Neuron (in vitro differentiated cells): ENCODE data around the gene ABCB11.
"Not testable (repeated sequence)": the region's sequence is repeated elsewhere in the genome, so short reads cannot be mapped to it uniquely, and the experiment has no call there.

Experiments
- H2AFZ ChIP-seq: one replicate; pipeline ENCODE4 v1.6.1; 2013; ENCODE audit warnings: low read depth, mild to moderate bottlenecking, inconsistent platforms, low read length, moderate library complexity
- H3K27me3 ChIP-seq: one replicate; pipeline ENCODE4 v1.6.1; 2013; ENCODE audit warnings: low read length; ENCODE audit not compliant: insufficient read depth
- H3K36me3 ChIP-seq: one replicate; pipeline ENCODE4 v1.6.1; 2013; ENCODE audit warnings: low read length; ENCODE audit not compliant: insufficient read depth
- H3K4me1 ChIP-seq: one replicate; pipeline ENCODE4 v1.6.1; 2013; ENCODE audit warnings: low read length; ENCODE audit not compliant: insufficient read depth
- H3K4me3 ChIP-seq: 2 replicates; pipeline ENCODE4 v1.5.1; 2013; ENCODE audit warnings: mild to moderate bottlenecking, low read length, moderate library complexity
- H3K9me3 ChIP-seq: one replicate; pipeline ENCODE4 v1.6.1; 2013; ENCODE audit warnings: low read length

The ABCB11 gene

GRCh38 chr2:169064199-169064598, 33.1 kb upstream of the ABCB11 start:
- H3K4me1 ChIP-seq, H3K9me3 ChIP-seq, H3K4me3 ChIP-seq, H3K27me3 ChIP-seq, H3K36me3 ChIP-seq, H2AFZ ChIP-seq: not testable (repeated sequence)

DNA sequence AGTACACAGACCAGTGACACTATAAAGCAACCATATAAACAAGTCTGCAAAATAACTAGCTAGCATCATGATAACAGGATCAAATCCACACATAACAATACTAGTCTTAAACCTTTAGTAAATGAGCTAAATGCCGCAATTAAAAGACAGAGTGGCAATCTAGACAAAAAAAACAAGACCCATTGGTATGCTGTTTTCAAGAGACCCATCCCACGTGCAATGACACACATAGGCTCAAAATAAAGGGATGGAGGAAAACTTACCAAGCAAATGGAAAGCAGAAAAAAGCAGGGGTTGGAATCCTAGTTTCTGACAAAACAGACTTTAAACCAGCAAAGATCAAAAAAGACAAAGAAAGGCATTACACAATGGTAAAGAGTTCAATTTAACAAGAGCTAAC, 23.5 kb upstream of the ABCB11 start:
- not testable (repeated sequence) for H3K9me3 ChIP-seq, H3K4me3 ChIP-seq, H3K27me3 ChIP-seq, H3K36me3 ChIP-seq, H3K4me1 ChIP-seq, H2AFZ ChIP-seq

GRCh38 chr2:169050476-169051240, 19.5 kb upstream of the ABCB11 start:
- H3K9me3 ChIP-seq, result no peaks in the 10 kb centered on the region
- no peaks in the 10 kb centered on the region for H3K27me3 ChIP-seq

GRCh38 chr2:169049142-169049541, 18.0 kb upstream of the ABCB11 start:
- Histone ChIP-seq H3K4me3 (no peak overlapping the region), H3K36me3 (no peaks in the 10 kb centered on the region), H2AFZ (no peak overlapping the region), H3K4me1 (no peaks in the 10 kb centered on the region), H3K9me3 (no peaks in the 10 kb centered on the region), H3K27me3 (no peaks in the 10 kb centered on the region)

More at GRCh38 chr2:169050476-169051240, 19.5 kb upstream of the ABCB11 start:
- no peak overlapping the region for H3K4me3 ChIP-seq
- H3K36me3 ChIP-seq, result no peaks in the 10 kb centered on the region
- H2AFZ ChIP-seq, result no peak overlapping the region
- H3K4me1 ChIP-seq, result no peaks in the 10 kb centered on the region

DNA sequence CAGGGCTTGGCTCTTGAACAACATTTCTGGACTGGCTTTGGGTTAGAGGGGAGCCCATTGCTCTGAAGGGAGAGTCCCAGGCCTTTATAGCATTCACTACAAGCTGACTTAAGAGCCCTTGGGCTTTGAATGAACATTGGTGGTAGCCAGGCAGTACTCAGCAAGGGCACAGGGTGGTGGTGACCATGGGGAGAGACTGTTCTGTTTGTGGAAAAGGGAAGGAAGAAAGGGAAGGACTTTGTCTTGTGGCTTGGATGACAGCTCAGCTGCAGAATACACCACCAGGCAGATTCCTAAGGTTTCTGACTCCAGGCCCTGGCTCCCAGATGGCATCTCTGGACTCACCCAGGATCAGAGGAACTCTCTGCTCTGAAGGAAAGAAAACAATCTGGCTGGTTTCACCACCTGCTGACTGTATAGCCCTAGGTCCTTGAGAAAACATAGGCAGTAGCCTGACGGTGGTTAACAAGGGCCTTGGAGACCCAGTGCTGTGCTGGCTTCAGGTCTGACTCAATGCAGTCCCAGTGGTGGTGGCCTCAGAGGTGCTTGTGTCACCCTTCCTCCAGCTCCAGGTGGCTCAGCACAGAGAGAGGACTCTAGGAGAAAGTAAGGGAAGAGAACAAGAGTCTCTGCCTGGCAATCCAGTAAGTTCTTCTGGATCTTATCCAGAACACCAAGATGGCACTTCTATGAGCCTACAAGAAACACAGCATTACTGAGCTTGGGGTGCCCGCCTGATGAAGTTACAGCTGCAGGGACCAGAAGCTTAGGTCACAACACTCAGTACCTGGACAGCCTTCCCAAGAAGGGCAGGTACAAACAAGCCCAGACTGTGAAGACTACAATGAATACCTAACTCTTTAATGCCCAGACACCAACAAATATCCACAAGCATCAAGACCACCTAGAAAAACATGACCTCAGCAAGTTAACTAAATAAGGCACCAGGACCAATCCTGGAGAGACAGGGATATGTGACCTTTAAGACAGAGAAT, 16.4 kb upstream of the ABCB11 start:
- H3K27me3 ChIP-seq, result no peaks in the 10 kb centered on the region
- H3K9me3 ChIP-seq, result no peaks in the 10 kb centered on the region
- H3K4me1 ChIP-seq, result no peaks in the 10 kb centered on the region
- H2AFZ ChIP-seq, result no peak overlapping the region
- H3K36me3 ChIP-seq, result no peaks in the 10 kb centered on the region
- no peak overlapping the region for H3K4me3 ChIP-seq

DNA sequence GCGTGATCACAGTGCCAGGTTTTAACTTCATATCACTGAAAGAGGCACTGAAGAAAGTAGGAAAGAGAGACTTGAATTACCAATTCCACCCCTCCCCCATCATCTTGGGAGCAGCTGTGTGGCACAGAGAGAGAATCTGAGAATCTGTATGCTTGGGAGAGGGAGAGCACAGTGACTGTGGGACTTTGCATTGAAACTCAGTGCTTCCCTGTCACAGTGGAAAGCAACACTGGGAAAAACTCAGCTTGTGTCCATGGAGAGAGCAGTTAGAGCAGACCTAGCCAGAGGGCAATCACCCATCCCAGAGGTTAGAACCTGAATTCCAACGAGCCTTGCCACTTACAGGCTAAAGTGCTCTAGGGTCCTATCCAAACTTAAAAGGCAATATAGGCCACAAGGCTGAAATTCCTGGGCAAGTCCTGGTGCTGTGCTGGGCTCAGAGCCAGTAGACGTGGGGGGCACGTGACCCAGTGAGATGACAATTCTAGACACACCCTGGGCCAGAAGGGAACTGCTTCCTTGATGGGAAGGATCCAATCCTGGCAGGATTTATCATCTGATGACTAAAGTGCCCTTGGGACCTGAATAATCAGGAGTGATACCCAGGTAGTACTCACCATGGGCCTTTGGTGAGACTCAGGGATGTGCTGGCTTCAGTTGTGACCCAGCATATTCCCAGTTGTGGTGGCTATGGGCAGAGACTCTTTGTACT, 15.5 kb upstream of the ABCB11 start:
- no peaks in the 10 kb centered on the region for H3K4me1 ChIP-seq
- no peaks in the 10 kb centered on the region for H3K36me3 ChIP-seq
- H3K27me3 ChIP-seq, result no peaks in the 10 kb centered on the region
- H2AFZ ChIP-seq, result no peak overlapping the region
- H3K9me3 ChIP-seq, result no peaks in the 10 kb centered on the region
- H3K4me3 ChIP-seq, result no peak overlapping the region

DNA sequence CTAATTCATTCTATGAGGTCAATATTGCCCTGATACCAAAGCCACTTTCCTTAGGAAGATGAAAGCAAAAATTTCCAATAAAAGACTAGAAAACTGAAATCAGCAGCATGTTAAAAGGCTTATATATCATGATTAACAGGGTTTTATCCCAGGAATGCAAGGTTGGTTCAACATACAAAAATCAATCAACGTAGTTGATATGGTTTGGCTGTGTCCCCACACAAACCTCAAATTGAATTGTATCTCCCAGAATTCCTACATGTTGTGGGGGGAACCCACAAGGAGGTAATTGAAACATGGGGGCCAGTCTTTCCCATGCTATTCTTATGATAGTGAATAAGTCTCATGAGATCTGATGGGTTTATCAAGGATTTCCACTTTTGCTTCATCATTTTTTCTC, 11.7 kb upstream of the ABCB11 start:
- Histone ChIP-seq H3K4me3 (no peak overlapping the region), H3K9me3 (no peaks in the 10 kb centered on the region), H3K4me1 (no peaks in the 10 kb centered on the region), H3K27me3 (no peaks in the 10 kb centered on the region), H3K36me3 (no peaks in the 10 kb centered on the region), H2AFZ (no peak overlapping the region)

DNA sequence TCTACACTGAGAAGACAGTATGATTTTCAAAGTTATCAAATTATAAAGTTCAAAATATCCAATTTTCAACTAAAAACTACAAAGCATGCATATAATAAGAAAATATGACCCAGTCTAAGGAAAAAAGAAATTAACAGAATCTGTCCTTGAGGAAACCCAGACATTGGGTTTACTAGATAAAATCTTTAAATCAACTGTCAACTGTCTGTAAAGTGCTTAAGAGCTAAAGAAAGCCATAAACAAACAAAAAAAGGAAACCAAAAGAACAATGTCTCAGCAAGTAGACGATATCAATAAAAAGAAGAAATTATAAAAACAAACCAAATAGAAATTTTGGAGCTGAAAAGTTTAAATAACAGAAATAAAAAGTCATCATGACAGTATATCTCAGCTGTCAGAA, 10.5 kb upstream of the ABCB11 start:
- H3K4me1 ChIP-seq, result no peaks in the 10 kb centered on the region
- no peaks in the 10 kb centered on the region for H3K9me3 ChIP-seq
- H3K36me3 ChIP-seq, result no peaks in the 10 kb centered on the region
- no peaks in the 10 kb centered on the region for H3K27me3 ChIP-seq
- no peak overlapping the region for H2AFZ ChIP-seq
- no peak overlapping the region for H3K4me3 ChIP-seq

DNA sequence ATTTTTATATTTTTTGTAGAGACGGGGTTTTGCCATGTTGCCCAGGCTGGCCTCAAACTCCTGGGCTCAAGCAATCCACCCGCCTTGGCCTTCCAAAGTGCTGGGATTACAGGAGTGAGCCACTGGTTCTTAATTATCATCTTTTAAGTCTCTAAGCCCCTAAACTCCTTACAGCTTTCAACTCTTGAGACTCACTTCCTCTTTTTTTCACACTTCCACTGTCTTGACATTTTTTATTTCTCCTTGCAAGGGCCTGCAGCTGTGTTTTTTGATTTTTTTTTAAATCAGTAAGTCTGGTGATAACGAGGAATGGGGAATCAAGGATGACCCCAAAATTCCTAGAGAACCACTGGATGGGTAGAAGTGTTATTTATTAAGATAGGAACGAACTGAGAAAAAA, 8.6 kb upstream of the ABCB11 start:
- no peaks in the 10 kb centered on the region for H3K9me3 ChIP-seq
- H2AFZ ChIP-seq, result no peak overlapping the region
- H3K4me1 ChIP-seq, result no peaks in the 10 kb centered on the region
- H3K36me3 ChIP-seq, result no peaks in the 10 kb centered on the region
- no peaks in the 10 kb centered on the region for H3K27me3 ChIP-seq
- H3K4me3 ChIP-seq, result no peak overlapping the region

- Histone ChIP-seq H3K27me3 (no peaks in the 10 kb centered on the region), H3K4me3 (no peak overlapping the region), H3K4me1 (no peaks in the 10 kb centered on the region), H3K36me3 (no peaks in the 10 kb centered on the region), H2AFZ (no peak overlapping the region), H3K9me3 (no peaks in the 10 kb centered on the region)
Measured at GRCh38 chr2:169038338-169038757, 7.2 kb upstream of the ABCB11 start.

GRCh38 chr2:169036736-169037440, 5.8 kb upstream of the ABCB11 start:
- Histone ChIP-seq H3K4me1 (no peaks in the 10 kb centered on the region), H3K4me3 (no peak overlapping the region), H3K9me3 (no peaks in the 10 kb centered on the region), H2AFZ (no peak overlapping the region), H3K36me3 (no peaks in the 10 kb centered on the region), H3K27me3 (no peaks in the 10 kb centered on the region)

GRCh38 chr2:169035887-169036286, 4.8 kb upstream of the ABCB11 start:
- Histone ChIP-seq H3K36me3 (no peaks in the 10 kb centered on the region), H3K27me3 (no peaks in the 10 kb centered on the region), H2AFZ (no peak overlapping the region), H3K4me3 (no peak overlapping the region), H3K4me1 (no peaks in the 10 kb centered on the region), H3K9me3 (no peaks in the 10 kb centered on the region)
